ELF-1 (cell line): ENCODE measurements around the gene NFASC.

Experiments used
- DNase-seq: peaks from one replicate; pipeline ENCODE4 v3.0.0-alpha.2; 2016; ENCODE audit warnings: low read depth, low spot score

NFASC gene

GRCh38 chr1:204858363-204858821 is 12.3 kb upstream of the NFASC start:
- DNase-seq, result no peak

- no peak for DNase-seq
Observed at GRCh38 chr1:204859861-204860267, 10.8 kb upstream of the NFASC start.

- DNase-seq, result no peak
Observed at GRCh38 chr1:204863024-204863423, 7.6 kb upstream of the NFASC start.

GRCh38 chr1:204863730-204864129 is 6.9 kb upstream of the NFASC start:
- DNase-seq, result no peak

GRCh38 chr1:204866051-204866596 is 4.5 kb upstream of the NFASC start:
- no peak for DNase-seq

- no peak for DNase-seq
Observed at GRCh38 chr1:204867203-204867602, 3.5 kb upstream of the NFASC start.

GRCh38 chr1:204867666-204868339 is 2.9 kb upstream of the NFASC start:
- no peak for DNase-seq

- no peak for DNase-seq
Observed at GRCh38 chr1:204868340-204868700, 2.3 kb upstream of the NFASC start.

GRCh38 chr1:204869097-204869496 is 1.6 kb upstream of the NFASC start:
- no peak for DNase-seq

- no peak for DNase-seq
Observed at GRCh38 chr1:204871405-204872037, 859 bp downstream of the NFASC start.

- no peak for DNase-seq
Observed at GRCh38 chr1:204872262-204872881, 1.7 kb downstream of the NFASC start.

GRCh38 chr1:204873176-204873575 is 2.5 kb downstream of the NFASC start:
- DNase-seq, result no peak

GRCh38 chr1:204873714-204874113 is 3.1 kb downstream of the NFASC start:
- DNase-seq, result no peak

GRCh38 chr1:204874274-204874673 is 3.6 kb downstream of the NFASC start:
- DNase-seq, result no peak

GRCh38 chr1:204875255-204875654 is 4.6 kb downstream of the NFASC start:
- DNase-seq, result no peak

- DNase-seq, result no peak
Observed at GRCh38 chr1:204878621-204879234, 8.1 kb downstream of the NFASC start.

- no peak for DNase-seq
Observed at GRCh38 chr1:204879351-204879750, 8.7 kb downstream of the NFASC start.

- DNase-seq, result no peak
Observed at GRCh38 chr1:204880906-204881305, 10.2 kb downstream of the NFASC start.

- DNase-seq, result no peak
Observed at GRCh38 chr1:204882479-204882878, 11.8 kb downstream of the NFASC start.

- no peak for DNase-seq
Observed at GRCh38 chr1:204883405-204883804, 12.7 kb downstream of the NFASC start.

- DNase-seq, result no peak
Observed at GRCh38 chr1:204885288-204885711, 14.6 kb downstream of the NFASC start.

- DNase-seq, result no peak
Observed at GRCh38 chr1:204885790-204886189, 15.1 kb downstream of the NFASC start.
